HG03060 (cell line): Measurements from ENCODE around the gene ANXA6.

ENCODE experiments used
- ATAC-seq: cut with Tn5 transposase; IDR thresholded peaks from one replicate; pipeline ENCODE4 v1.9.1; 2021; ENCODE audit warnings: low read depth, moderate number of reproducible peaks; ENCODE audit not compliant: unreplicated experiment

ANXA6 gene

DNA sequence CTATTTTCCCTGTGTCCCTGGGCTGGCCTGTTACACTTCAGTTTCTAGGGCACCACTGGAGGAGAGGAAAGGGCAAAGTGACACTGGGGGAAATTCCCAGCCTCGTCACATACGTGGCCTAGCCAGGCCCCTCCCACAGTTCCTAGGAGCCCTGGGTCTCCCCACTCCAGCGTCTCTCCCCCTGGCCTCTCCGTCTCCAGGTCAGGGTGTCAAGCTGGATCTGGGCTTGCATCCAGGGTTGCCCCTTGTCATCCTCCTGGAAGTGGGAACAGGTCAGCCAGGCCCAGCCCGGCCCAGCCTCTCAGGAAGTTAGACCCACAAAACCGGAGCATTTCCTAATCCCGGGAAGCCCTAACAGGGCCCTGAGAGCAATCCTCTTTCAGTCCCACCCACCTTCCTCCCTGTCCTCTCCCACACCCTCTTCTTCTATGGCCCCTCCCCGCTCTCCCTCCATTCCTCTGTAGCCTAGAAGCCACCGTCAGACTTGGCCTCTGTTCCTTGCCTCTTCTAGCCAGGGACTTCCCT lies 72.0 kb downstream of the ANXA6 start:
- ATAC-seq, result no peak

DNA sequence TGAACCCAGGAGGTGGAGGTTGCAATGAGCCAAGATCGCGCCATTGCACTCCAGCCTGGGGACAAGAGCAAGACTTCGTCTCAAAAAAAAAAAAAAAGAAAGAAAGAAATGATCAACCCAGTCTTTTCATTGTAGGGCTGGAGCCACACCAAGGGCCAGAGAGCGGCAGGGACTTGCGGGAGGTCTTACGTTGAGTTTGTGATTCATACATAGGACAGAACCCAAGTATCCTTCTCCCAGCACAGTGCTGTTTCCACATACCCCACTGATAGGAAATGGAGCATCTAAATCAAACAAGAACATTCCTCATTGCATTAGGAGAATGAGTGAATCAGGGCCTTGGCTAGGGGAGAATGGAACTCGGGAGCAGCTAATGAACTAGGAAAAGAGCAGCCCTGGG lies 73.2 kb downstream of the ANXA6 start:
- ATAC-seq, result no peak

DNA sequence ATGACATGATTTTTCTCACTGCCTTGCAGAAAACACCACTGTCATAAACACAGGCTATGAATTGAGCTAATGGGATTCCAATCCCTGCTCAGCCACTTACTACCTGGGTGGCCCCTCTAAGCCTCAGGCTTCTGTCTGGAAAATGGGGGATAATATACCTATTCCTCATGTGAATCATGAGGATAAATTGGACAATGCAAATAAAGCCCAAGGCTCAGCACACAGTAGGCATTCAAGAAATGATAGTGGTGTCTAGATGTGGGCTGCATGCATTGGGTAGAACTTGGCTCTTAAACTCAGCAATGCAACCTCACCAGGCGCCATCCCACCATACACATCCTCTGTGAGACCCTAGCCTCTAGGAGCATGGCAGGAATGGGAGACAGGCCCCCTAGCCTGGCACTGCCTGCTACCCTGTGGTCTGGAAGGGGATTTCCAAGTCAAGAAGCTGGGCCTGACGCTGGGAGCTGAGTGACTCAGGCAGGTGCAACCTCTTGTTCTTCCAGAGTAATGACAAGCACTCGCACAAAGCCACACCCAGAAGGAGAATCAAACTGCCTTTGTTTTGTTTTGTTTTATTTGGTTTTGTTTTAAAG lies 74.4 kb downstream of the ANXA6 start:
- no peak for ATAC-seq

DNA sequence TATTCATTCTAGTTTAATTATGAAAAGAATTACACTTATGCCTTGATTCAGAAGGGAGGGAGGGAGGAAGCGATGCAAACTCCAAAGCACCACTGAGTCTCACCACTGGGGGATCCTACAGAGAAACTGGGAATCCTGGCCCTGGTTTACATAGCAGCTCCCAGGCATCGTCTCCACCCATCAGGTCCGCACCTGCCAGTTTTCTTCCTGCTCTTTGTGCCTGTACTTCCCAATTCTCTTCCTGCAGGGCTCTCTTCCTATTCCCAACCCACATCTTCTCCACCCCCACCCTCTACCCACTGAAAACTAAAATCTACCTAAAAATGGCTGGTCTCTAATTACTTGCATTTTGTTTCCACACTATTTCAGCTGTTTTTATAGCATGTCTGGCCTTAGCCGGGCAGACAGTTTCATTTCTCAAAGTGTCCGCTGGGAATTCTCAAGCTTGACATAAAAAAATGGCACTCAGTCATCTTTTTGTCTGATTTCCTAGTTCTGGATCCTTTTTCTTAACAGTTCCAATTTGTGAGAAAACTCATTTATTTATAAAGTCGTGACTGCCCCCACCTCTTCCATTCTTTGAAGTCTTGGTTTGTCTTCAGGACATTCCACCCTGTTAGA lies 75.2 kb downstream of the ANXA6 start:
- no peak for ATAC-seq

DNA sequence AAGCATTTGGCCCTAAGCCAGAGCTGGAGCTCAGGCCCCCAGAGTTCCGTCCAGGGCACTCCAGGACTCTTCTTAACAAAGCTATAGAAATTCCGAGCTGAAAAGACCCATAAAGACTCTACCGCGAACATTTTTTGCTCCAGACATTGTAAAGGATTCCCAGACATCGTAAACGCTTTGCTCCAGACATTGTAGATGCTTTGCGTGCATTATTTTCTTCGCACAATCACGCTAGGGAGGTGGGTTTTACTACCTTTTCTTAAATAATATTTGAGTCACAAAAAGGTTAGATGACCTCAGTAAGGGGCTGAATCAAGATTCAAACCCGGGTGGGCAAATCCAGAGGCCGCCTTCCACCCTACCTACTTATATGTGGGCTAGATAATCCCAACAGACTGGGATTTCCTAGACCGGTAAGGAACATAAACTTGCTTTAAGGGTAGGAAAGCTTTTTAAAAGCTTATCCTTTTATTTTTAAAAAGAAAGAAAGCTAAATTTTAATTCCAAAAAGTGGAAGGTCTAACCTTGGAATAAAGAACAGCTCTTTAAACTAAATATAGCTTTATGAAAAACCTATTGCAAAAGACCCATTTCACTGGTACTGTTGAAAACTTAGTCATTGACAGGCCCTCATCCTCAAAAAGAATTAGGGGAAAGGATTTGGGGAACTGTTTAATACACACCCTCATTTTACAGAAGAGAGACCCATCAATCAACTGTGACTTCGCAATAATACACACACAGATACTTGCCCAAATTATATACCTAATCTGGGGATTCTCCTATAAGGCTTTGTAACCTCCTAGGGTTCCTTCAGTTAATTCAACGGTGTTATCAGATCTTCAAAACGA lies 75.9 kb downstream of the ANXA6 start:
- no peak for ATAC-seq

DNA sequence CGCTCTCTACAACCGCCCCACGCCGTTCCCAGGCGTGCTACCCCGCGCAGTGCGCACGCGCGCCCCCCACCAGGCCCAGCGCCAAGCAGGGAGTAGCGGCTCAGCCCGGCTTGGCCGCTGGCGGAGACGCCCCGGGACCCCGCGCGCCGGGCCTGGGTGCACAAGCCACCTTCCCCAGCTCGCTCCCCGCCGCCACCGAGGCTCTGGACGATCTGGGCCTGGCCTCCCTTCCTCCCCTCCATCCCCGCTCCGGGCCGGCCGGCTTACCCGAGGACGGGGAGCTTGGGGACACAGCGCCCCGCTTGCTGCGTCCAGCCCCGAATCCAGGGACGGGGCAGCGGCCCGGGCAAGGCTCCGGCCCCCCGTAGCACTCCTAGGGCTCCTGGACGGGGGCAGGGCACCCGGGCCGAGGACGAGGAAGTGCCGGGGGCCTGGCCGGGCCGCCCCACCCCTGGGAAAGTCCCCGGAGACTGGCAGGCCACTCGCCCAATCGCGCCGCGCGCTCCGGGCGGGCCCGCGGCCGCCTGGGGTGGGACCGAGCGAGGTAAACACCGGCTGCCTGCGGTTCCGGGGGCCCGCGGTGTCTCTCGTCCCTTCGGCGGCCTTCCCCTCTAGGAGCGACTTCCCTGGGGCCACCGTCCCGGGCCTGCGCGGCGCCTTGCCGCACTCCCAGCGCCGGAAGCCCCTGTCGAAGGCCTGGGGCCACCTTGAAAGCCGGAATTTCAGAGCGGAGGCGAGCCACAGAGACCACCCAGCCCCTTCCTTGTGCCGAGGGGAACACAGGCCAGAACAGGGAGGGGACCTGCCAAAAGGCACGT lies 76.8 kb downstream of the ANXA6 start, which contains the start of gene TNIP1:
Gene TNIP1, minus strand, starts transcription at position 422 of the 818 bp plus-strand sequence. CDS start 15,939 bp downstream, outside the sequence.
- peak; percentile 35 for ATAC-seq

DNA sequence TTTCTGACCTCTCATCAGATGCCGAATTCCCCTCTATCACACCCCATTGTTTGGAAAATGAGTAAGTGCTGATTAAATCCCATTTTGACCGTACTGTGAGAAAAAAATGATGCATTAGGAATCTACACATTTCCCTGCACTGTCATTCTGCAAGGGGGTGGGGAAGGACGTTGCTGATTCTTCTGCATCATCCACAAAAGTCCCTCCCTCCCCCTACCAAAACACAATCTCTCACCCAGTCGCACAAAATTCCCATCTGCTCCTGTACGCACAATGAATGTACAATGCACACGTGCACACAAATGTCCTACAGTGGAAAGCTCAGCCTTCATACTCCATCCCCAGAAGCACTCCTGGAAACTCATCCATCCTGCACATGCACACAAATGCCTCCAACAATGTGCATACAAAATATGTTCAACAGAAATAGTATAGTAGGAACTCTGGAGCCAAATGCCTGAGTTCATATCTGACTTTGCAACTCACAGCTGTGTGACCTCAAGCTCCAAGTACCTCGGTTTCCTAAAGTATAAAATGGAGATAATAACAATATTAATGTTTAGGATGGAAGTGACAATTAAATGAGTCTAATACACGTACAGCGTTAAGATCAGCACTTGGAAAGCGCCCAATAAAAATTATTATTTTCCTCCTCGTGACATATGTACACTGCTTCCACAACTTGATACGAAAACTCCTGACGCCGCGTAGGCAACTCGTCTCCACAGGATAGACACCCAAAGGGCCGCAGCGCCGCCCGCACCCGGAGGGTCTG lies 77.6 kb downstream of the ANXA6 start:
- ATAC-seq, result no peak

DNA sequence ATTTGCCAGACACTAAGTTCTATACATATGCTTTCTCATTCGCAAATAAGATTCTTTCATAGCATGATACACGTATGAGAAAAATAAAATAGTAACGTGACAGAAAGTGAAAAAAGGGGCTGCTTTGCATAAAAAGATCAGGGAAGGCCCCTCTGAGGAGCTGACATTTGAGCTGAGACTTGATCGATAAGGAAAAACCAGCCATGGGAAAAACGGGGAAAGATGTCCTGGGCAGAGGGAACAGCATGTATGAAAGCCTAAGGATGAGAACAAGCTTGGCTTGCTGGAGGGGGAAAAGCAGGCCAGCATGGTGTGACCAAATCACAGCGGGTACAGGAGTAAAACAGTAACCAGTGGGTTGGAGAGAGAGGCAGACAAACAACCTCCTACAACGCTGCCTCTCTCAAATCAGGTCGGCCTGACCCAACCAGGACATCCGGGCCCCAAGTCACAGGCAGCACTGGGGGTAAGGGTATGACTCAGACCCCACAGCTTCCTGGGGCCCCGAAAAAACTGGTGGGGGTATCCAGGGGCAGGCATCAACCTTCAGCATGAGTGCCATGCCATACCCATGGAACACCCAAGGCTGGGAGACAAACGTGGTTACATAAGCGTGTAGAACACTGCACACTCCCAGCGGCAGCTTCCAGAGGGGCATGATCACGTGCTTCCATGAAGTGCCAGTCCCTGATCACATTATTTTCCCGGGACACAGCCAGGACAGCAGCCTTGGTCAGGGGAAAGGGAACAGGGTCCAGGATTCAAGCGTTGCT lies 78.9 kb downstream of the ANXA6 start:
- peak; percentile 32 for ATAC-seq

DNA sequence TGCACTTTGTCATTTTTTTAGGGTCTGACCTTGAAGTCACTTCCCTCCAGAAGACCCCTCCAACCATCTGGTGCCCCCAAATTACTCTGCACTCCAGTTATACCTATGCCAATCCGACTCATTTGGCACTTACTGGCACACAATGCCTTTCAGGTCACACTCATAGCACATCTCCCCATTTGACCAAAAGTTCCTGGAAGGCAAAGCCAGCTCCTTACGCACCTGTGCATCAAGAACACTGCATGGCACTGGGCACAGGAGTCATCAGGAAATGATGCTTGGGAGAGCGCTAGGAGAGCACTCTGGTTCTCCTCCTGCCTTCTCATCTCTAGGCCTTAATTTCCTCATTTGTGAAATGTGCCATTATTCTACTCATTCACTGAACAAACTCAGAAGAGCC lies 79.6 kb downstream of the ANXA6 start:
- ATAC-seq, result no peak

DNA sequence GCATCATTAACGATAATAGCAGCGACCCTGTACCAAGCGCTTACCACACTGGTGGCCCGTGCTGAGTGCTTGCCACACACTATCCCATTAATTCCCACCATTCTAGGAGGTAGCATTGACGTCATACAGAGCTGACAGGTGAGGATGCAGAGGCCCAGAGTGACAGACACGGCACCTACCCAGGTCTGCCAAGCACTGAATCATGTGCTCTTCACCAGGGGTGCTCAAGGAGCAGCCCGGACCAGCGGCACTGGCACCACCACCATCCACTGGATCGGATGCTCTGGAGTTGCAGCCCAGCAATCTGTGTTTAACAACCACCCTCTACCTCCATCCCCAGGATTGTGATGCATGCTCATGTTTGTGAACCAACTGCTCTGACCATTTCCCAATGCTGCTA lies 80.2 kb downstream of the ANXA6 start:
- no peak for ATAC-seq

DNA sequence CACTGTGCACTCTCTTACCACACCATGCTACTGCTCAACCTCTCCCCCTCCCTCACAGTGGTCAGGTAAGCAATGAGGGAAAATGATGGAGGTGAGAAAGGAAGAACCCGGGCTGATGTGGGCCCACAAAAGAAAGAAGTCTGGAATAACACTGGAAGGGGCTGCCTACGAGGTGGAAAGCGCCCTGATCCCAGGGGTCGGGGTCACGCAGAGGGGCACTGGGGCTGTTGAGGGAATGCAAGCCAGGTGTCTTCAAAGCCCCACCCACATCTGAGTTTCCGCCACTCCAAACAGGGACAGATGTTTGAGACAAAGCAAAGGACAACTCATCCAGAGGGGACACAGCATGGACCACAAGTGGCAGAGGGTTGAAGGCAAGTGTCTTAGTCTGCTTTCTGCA lies 81.0 kb downstream of the ANXA6 start:
- ATAC-seq, result no peak

DNA sequence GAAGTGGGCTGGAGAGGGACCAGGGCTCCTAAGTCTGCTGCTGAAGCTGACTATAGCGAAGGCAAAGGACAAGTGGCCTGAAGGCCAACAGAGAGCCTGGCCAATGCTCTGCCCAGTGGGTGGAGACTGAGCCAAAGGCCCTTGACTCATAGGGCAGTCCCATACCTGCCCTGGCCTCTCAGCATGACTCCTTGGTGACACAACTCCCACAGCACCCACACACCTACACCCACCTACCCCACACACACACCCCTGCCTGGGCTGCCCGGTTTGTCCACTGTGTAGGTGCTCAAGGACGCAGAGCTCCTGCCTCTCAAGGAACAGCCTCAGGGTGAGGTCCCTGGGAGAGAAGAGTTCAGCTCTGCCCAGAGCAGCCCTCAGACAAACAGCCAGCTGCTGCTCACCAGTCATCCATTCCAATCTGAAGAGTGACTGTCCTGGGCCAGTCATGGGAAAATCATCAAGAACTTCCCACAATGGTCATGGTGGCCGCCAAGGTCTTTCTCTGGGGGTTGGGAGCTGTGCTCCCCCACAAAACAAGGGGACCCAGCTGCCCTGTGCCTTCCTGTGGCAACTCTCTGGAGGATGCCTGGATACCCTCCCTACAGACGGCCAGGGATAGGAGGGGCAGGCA lies 81.8 kb downstream of the ANXA6 start:
- no peak for ATAC-seq

DNA sequence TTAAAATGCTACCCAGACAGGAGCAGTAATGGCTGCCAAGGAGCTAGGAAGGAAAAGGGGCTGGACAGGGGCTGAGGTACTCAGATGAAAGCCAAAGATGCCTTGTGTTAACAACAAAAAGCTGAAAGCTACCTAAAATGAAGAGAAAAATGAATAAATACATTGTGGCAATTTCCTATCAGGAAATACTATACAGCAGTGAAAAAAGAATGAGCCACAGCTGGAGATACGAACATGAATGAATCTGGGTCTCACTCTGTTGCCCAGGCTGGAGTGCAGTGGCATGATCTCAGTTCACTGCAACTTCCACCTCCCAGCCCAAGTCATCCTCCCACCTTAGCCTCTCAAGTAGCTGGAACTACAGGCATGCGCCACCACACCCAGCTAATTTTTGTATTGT lies 83.0 kb downstream of the ANXA6 start:
- ATAC-seq, result no peak

DNA sequence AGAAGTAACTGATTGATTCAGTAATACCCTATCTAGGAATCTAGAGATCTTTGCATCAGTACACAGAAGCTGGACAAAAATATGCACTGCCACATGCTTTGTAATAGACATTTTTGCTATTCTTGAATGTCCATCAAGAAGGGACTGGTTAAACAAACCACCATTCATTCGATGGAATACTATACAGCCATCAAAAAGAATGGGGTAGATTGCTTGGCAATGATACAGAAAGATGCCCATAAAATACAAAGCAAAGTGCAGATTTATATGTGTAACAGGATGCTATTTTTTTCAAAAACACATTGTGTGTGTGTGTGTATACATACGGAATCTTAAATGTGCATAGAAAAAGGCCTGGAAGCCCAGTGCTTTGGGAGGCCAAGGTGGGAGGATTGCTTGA lies 84.3 kb downstream of the ANXA6 start:
- ATAC-seq, result no peak

DNA sequence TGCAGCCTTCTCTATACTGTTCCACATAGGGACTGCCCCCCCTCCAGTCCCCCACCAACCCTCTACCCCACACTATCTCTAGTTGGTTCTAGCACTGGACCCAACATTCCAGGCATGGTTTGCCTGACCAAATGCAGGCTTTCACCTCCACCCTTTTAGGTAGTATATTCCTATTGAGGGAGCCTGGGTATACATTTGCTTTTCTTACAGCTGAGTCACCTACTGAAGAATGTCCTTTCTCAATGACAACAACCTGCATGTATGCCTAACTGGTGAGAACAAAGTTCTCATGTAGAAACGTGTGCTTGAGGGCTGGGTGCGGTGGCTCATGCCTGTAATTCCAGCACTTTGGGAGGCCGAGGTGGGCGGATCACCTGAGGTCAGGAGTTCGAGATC lies 85.0 kb downstream of the ANXA6 start:
- ATAC-seq, result no peak

DNA sequence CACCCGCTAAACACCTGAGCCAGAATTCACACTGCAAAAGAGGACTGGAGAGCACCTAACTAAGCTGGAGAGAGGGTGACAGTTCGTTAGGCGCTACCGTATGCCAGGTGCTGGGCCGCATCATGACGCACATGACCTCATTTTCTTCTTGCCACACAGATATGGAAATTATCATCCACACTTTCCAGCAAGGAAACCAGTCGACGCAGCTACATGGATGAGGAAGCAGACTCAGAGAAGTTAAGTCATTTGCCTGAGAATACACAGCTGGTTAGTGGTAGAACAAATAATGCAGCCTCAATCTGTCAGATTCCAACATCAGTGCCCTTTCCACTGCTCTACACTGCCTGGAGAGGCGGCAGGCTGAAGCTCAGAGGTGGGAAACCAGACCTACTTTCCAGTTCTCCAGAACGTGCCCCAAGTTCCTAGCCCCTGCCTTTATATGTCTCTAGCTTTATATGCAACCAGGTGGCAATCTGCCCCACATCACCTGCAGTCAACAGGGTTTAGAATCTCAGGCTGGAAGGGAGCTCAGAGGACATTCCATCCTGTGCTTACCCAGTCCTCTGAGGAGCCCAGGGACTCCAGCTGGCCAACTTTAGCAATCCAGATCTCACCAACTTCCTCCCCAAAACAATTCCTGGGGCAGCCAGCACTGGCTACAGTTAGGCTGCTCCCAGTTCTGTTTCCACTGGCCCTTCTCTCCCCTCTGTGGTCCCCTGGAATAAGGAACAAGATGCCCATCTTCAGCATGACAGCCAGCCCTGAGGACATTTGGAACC lies 85.5 kb downstream of the ANXA6 start:
- no peak for ATAC-seq

DNA sequence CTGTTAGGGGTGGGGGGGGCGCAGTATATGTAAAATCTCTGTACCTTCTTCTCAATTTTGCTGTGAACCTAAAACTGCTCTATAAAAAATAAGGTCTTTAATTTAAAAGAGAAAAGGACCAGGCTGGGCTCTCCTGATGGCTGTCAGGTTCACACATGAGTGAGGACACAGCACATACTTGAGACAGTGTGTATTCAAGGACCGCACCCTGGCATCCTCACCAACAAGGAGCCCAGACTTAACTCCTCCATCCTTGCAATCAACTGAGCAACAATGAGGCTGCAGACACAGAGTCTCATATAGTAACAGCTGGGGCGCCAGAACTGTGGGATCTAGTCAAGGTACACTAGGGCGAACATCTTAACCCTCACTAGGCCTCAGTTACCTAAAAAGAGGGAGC lies 86.6 kb downstream of the ANXA6 start:
- ATAC-seq, result no peak

DNA sequence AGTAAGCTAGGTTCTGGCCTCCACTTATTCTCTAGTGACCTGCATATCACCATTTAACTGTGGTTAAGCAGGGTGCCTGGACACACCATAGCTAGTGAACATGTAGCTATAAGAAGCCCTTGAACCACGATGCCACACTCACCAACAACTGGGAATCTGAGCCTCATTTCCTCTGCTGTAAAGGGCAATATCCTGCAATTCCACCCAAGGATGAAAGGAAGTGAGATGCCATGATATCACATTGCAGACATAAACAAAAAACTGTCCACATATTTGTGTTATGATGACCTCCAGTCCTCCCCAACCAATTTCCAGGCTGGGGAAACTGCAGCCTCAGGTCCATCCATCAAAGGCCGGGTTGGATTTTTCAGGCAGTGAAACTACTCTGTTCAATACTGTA lies 87.1 kb downstream of the ANXA6 start:
- ATAC-seq, result no peak
